ENCODE measurements around the gene ADAMTS17. TPM values are rescaled to one million over a fixed set of nuclear protein-coding genes. Genes with fewer than 3 reads are reported as not detected.

Gene ADAMTS17
- total RNA-seq, 1 donor from 2014 or later, result 6.2 TPM

DNA sequence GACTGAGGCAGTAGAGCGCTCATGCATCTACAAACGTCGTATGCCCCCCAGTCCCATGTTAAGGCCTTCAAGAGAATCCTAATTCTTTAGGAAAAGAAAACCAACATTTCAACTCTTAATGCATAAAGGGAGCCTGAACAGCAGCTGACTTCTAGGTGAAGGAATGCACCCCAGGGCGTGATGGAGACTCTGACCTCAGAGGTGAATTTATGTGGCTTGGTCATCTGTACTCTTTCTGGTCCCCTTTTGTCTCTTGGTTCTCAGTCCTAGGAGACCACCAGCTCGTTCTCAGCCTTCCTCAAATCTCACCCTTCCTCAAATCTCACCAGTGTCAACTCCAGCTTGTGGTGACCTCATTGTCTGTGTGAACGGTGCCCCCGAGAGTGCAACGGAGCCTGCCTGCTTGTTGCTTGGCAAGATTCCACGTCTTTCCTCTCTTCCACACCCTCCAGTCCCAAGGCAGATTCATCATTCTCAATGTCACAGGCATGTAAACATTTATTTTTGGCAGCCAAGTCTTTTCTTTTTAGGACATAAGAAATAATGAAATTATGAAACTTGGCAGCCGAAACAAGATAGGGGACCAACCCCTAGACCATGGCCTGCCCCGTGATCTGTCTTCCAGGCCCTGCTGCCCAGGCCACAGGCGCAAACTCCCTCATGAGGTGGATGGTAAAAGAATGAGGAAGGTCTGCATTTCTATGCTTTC is 166.2 kb downstream of the ADAMTS17 start:
- Histone ChIP-seq H3K9me3 (peaks cover 13% of the 10 kb centered on the region), H3K4me1 (no peaks in the 10 kb centered on the region), H3K4me3 (no peak overlapping the region), H3K36me3 (no peaks in the 10 kb centered on the region), H3K27me3 (no peaks in the 10 kb centered on the region), H3K27ac (no peak overlapping the region)
- intact Hi-C loops (cut with DNase I), result no loop called here
- no peak for ATAC-seq
- TF ChIP-seq CTCF (IDR thresholded peaks at IDR 0.05), result no peak
- DNase-seq, result no peak

- TF ChIP-seq CTCF (IDR thresholded peaks at IDR 0.05), result no peak
- no peaks in the 10 kb centered on the region for H3K27me3 ChIP-seq
- H3K27ac ChIP-seq, result no peak overlapping the region
- H3K9me3 ChIP-seq, result peaks cover 13% of the 10 kb centered on the region
- intact Hi-C loops (cut with DNase I), result no loop called here
- DNase-seq, result no peak
- H3K36me3 ChIP-seq, result no peaks in the 10 kb centered on the region
- H3K4me1 ChIP-seq, result no peaks in the 10 kb centered on the region
- H3K4me3 ChIP-seq, result no peak overlapping the region
- ATAC-seq, result no peak
These were observed 166.9 kb downstream of the ADAMTS17 start for GRCh38 chr15:100174904-100175275.

- no peak overlapping the region for H3K27ac ChIP-seq
- H3K4me1 ChIP-seq, result no peaks in the 10 kb centered on the region
- no peak for DNase-seq
- intact Hi-C loops (cut with DNase I), result no loop called here
- no peak overlapping the region for H3K4me3 ChIP-seq
- H3K9me3 ChIP-seq, result peaks cover 13% of the 10 kb centered on the region
- TF ChIP-seq CTCF (IDR thresholded peaks at IDR 0.05), result no peak
- H3K27me3 ChIP-seq, result no peaks in the 10 kb centered on the region
- no peak for ATAC-seq
- H3K36me3 ChIP-seq, result no peaks in the 10 kb centered on the region
These were observed 167.4 kb downstream of the ADAMTS17 start for GRCh38 chr15:100174159-100174903.

DNA sequence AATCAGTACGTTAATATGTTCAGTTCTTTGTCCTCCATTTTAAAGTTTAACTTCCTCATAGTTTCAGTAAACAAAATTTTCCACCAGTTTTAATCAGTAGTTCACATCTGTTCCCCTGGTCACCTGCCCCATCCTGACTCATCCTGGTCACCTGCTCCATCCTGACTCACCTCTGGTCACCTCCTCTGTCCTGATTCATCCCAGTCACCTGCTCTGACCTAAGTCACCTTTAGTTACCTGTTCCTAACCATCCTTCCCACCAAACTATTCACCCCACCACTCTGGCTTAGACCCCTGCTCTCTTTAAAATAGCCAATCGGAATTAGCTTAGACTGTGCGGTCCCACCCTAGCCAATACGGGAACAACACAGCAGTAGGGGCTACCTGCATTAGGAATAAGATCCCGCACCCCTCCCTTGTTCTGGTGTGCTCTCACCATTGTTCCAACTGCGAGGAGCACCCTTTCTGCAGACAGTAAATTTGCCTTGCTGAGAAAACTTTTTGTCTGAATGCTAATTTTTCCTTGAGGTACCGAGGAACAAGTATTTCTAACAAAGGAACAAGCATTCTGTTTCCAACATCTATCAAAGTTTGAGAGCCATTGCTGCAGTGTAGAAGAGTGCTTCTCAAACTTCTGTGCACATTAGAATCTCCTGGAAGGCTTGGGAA is 169.3 kb downstream of the ADAMTS17 start:
- peaks cover 13% of the 10 kb centered on the region for H3K9me3 ChIP-seq
- ATAC-seq, result no peak

GRCh38 chr15:100171411-100171810 is 170.4 kb downstream of the ADAMTS17 start:
- H3K27me3 ChIP-seq, result no peaks in the 10 kb centered on the region
- peaks cover 13% of the 10 kb centered on the region for H3K9me3 ChIP-seq
- intact Hi-C loops (cut with DNase I), result no loop called here
- DNase-seq, result no peak
- no peaks in the 10 kb centered on the region for H3K4me1 ChIP-seq
- no peak overlapping the region for H3K4me3 ChIP-seq
- H3K36me3 ChIP-seq, result no peaks in the 10 kb centered on the region
- ATAC-seq, result no peak
- TF ChIP-seq CTCF (IDR thresholded peaks at IDR 0.05), result no peak
- no peak overlapping the region for H3K27ac ChIP-seq

More for the DNA sequence above, 169.3 kb downstream of the ADAMTS17 start:
- H3K4me3 ChIP-seq, result no peak overlapping the region
- no peak for TF ChIP-seq CTCF (IDR thresholded peaks at IDR 0.05)
- no peaks in the 10 kb centered on the region for H3K36me3 ChIP-seq
- intact Hi-C loops (cut with DNase I), result no loop called here
- H3K27me3 ChIP-seq, result no peaks in the 10 kb centered on the region
- H3K27ac ChIP-seq, result no peak overlapping the region
- no peaks in the 10 kb centered on the region for H3K4me1 ChIP-seq
- no peak for DNase-seq
